ENCODE data around the gene GABRG3. TPM values are rescaled to one million over a fixed set of nuclear protein-coding genes. Genes with fewer than 3 reads are reported as not detected.

GABRG3 gene
- total and polyA plus RNA-seq, 9 of the 15 experiments (the other 6 are each of a cell fraction or from before 2014, with no cell fraction given) = 4.0 to 15.1 (median 11.2) TPM

- POLR2A ChIA-PET = no interaction called here
- Histone ChIP-seq H3K9me1 (ENCODE audit: control insufficient read depth, insufficient read depth, low read length) (no peaks in the 10 kb centered on the region), H4K20me1 (replicated peaks; ENCODE audit: control insufficient read depth, insufficient read depth, low read length) (no peaks in the 10 kb centered on the region), H3K27me3 (ENCODE audit: control insufficient read depth in 2 of 2, insufficient read depth in 2 of 2, low read length in 2 of 2) (no peaks in the 10 kb centered on the region), H3K4me1 (replicated peaks in 1 of 2; ENCODE audit: control insufficient read depth in 2 of 2, insufficient read depth in 2 of 2, low read length in 2 of 2) (no peaks in the 10 kb centered on the region), H2AFZ (ENCODE audit: low read depth, low read length) (no peak overlapping the region), H3K9ac (ENCODE audit: insufficient read depth in 1 of 2, low read depth in 2 of 2, low read length in 2 of 2) (no peak overlapping the region), H3K36me3 (ENCODE audit: control insufficient read depth, insufficient read depth, low read length) (no peaks in the 10 kb centered on the region), H3K4me2 (ENCODE audit: insufficient read depth, low read length) (no peak overlapping the region), H3K4me3 (no peak overlapping the region), H3K9me3 (replicated peaks; ENCODE audit: control insufficient read depth, insufficient read depth, low read depth, low read length) (peaks cover 7% of the 10 kb centered on the region; the same call in 1 of the 2 replicates), H3K79me2 (ENCODE audit: control insufficient read depth, insufficient read depth, low read length) (no peaks in the 10 kb centered on the region), H3K27ac (ENCODE audit: extremely low read depth, low read depth, low read length) (no peak overlapping the region)
- in situ Hi-C loops (cut with MboI) (no loop called here), intact Hi-C loops (cut with micrococcal nuclease) (loop anchor here (10.0 kb wide), 1 partner anchor 124 kb away; no protein-coding TSS in a partner anchor)
- CTCF ChIA-PET (ENCODE audit: low intra/inter-chr PET ratio) = no interaction called here
- ATAC-seq (no peak), FAIRE-seq (no peak), DNase-seq (ENCODE audit: extremely low read depth in 1 of 4, low spot score in 3 of 4) (no peak)
- no TSS peak for BruUV-seq (replicated peaks)
- 44% methylated on average over 1 of the region's 1 CpG for WGBS (ENCODE audit: insufficient coverage, low coverage, missing lambda C conversion rate)
- TF ChIP-seq PBX2 (CRISPR knock-in tag; IDR thresholded peaks at IDR 0.05; ENCODE audit: low read depth) = no peak
- no peak for TF ChIP-seq PBX2 (tag; conservative IDR thresholded peaks at IDR 0.05; ENCODE audit: low read depth)
- TF ChIP-seq HMGN3 (IDR thresholded peaks at IDR 0.05; ENCODE audit: borderline replicate concordance, extremely low read depth, insufficient read length, low read depth, low read length) = no peak
- TF ChIP-seq HNRNPH1 (optimal IDR thresholded peaks at IDR 0.05; ENCODE audit: low read depth, low read length) = no peak
- peak in 1 of 2 experiments; percentile 66; a peak in 2 of 3 replicates for TF ChIP-seq CBX3 (IDR thresholded peaks at IDR 0.05; ENCODE audit: borderline replicate concordance in 1 of 2, low read length in 2 of 2)
- TF ChIP-seq TRIM24 (IDR thresholded peaks at IDR 0.05) = peak in 1 of 2 experiments; percentile 57; a peak in 1 of 4 replicates
- no peak for TF ChIP-seq MEF2A (IDR thresholded peaks at IDR 0.05; ENCODE audit: control insufficient read depth, low read depth, low read length)
- TF ChIP-seq SRSF3 (IDR thresholded peaks at IDR 0.05; ENCODE audit: insufficient read depth, low read length) = no peak
- no peak for TF ChIP-seq LCOR (CRISPR knock-in tag; IDR thresholded peaks at IDR 0.05)
- TF ChIP-seq TEAD4 (IDR thresholded peaks at IDR 0.05; ENCODE audit: low read length) = no peak
- TF ChIP-seq TEAD4 (CRISPR knock-in tag; IDR thresholded peaks at IDR 0.05; ENCODE audit: borderline replicate concordance) = no peak
- 0 out of 2 replicates have a peak, but pooled peaks have one; percentile 20 for TF ChIP-seq ZEB2 (IDR thresholded peaks at IDR 0.05)
- TF ChIP-seq CBX5 (IDR thresholded peaks at IDR 0.05; ENCODE audit: borderline replicate concordance, low read depth) = 0 out of 2 replicates have a peak, but pooled peaks have one; percentile 40
- no peak for TF ChIP-seq ZNF589 (CRISPR knock-in tag; IDR thresholded peaks at IDR 0.05; ENCODE audit: low read depth)
- TF ChIP-seq ZNF324 (CRISPR knock-in tag; IDR thresholded peaks at IDR 0.05) = no peak
- TF ChIP-seq ZSCAN32 (CRISPR knock-in tag; IDR thresholded peaks at IDR 0.05) = no peak
- no peak for TF ChIP-seq MXD1 (CRISPR knock-in tag; IDR thresholded peaks at IDR 0.05; ENCODE audit: borderline replicate concordance, poor library complexity, severe bottlenecking)
- no peak for TF ChIP-seq MAFG (tag; conservative IDR thresholded peaks at IDR 0.05)
- TF ChIP-seq ZNF143 (CRISPR knock-in tag; IDR thresholded peaks at IDR 0.05) = no peak
- TF ChIP-seq SMAD2 (IDR thresholded peaks at IDR 0.05; ENCODE audit: low read depth, low read length) = no peak
- TF ChIP-seq YY1 (IDR thresholded peaks at IDR 0.05; ENCODE audit: borderline replicate concordance in 1 of 3, control insufficient read depth in 1 of 3, extremely low read depth in 1 of 3, insufficient read depth in 3 of 3, insufficient read length in 1 of 3, insufficient replicate concordance in 2 of 3, low read depth in 1 of 3, low read length in 2 of 3) = no peak
- TF ChIP-seq ZNF445 (CRISPR knock-in tag; IDR thresholded peaks at IDR 0.05; ENCODE audit: low read depth) = no peak
These were observed 538.0 kb downstream of the GABRG3 start for GRCh38 chr15:27509014-27509413.

Measured in K562 (cell line).